Hepatocyte (in vitro differentiated cells): Measurements from ENCODE around the gene HPCAL1.

Experiments
- EZH2 ChIP-seq: fragments of 200-600 bp; sonication (generic); IDR thresholded peaks from 2 replicates; pipeline ENCODE4 v1.6.1; 2016; ENCODE audit warnings: antibody characterized with exemption, mild to moderate bottlenecking, borderline replicate concordance
- TF ChIP-seq, protein P1 (sequence below): fragments of 200-600 bp; sonication (generic); IDR thresholded peaks from 2 replicates; pipeline ENCODE4 v1.5.1; 2016; ENCODE audit warnings: antibody characterized with exemption, mild to moderate bottlenecking; ENCODE audit not compliant: poor library complexity

DNA sequence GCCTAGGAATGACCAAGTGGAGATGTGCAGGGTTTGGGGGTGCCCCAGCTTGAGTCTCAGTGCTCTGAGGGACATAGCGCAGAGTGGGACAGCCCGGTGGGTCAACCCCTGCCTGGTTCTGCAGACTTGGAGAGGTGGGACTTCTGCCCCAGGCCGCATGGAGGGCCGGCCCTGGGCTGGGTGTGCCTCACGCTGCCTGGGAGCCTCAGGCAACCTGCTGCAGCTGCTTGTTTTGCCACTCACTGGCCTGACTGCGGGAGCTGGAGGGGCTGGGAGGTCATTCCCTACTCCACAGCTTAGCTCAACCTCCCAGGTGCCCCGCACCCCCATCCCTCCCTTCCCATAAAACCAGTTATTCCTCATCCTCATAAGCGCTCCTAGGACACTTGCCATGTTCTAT, 112.3 kb downstream of the HPCAL1 start:
- TF ChIP-seq, protein P1, sequence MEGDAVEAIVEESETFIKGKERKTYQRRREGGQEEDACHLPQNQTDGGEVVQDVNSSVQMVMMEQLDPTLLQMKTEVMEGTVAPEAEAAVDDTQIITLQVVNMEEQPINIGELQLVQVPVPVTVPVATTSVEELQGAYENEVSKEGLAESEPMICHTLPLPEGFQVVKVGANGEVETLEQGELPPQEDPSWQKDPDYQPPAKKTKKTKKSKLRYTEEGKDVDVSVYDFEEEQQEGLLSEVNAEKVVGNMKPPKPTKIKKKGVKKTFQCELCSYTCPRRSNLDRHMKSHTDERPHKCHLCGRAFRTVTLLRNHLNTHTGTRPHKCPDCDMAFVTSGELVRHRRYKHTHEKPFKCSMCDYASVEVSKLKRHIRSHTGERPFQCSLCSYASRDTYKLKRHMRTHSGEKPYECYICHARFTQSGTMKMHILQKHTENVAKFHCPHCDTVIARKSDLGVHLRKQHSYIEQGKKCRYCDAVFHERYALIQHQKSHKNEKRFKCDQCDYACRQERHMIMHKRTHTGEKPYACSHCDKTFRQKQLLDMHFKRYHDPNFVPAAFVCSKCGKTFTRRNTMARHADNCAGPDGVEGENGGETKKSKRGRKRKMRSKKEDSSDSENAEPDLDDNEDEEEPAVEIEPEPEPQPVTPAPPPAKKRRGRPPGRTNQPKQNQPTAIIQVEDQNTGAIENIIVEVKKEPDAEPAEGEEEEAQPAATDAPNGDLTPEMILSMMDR, result no peak
- no peak for TF ChIP-seq EZH2
